GM20431 (cell line): Measurements from ENCODE around the gene CHMP6.
"Not testable (repeated sequence)": the region's sequence is repeated elsewhere in the genome, so short reads cannot be mapped to it uniquely, and the experiment has no call there.

Experiments used
- in situ Hi-C: fragments of 300-500 bp; cut with MseI, MboI; formaldehyde crosslinking; loops from one replicate; pipeline ENCODE4 v1.15.0; 2020; ENCODE audit warnings: low sequenced_read_pairs; ENCODE audit not compliant: unreplicated experiment

The CHMP6 gene

DNA sequence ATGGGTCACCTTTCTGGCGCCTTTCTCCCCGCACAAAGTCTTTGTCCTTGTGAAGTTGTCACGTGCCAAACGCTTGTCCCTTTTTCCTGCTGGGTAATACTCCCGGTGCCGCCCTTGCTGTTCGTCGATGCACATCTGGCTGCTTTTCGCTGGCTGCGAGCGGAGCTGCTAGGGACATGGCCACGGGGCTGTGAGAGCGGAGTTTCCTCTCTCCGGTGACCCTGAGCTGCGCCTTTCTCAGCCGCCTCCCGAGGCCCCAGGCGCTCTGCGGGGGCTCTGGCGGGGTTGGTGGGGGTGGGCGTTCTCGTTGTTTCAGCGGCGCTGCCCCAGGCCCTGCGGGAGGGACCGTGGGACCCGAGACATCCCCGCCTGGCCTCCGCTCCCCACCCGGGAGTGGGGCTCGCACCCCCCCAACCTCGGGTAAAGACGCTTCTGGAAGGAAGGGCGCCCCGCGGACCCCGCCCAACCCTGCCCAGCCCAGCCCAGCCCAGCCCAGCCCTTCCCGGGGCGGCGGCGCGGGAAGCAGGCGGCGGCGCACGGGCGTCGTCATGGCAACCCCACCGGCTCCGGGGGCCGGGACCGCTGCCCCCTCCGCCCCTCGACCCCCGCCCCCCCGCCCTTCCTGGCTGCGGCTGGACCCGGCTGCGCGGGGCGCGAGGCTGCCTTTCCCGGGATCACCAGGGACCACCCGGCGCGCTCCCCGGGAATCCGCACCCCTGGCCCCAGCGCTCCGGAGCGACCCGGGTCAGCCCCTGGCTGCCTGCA lies 12.3 kb downstream of the CHMP6 start:
- in situ Hi-C loops: no loop called here

DNA sequence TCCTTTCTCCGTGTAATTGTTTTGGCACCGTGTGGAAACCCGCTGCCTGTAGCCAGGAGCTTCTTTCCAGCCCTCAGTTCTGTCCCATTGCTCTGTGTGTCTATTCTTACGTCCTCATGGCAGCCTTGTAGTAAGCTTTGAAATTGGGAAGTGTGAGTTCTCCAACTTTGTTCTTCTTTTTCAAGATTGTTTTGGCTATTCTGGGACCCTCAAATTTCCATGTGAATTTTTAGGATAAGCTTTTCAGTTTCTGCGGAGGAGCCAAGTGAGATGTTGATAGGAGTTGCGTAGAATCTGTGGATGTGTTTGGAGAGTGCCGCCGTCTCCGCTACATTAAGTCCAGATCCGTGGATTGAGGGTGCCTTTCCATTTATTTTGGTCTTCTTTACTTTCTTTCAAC lies 15.2 kb downstream of the CHMP6 start:
- in situ Hi-C loops: no loop called here

DNA sequence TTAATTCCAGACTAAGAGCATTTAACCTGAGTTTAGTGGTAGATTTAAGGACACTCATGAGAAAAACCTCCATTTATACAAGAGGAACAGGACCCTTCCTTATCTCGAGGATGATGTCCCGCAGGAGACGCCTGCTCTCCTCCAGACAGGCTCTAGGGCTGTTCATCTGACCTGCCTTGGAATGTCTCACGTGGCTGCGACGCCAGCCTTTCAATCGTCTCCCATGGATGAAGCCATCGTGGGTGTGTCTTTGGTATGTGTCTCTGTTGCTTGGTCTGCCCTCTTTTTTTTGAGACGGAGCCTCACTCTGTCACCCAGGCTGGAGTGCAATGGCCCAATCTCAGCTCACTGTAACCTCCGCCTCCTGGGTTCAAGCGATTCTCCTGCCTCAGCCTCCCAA lies 16.5 kb downstream of the CHMP6 start:
- in situ Hi-C loops: no loop called here

DNA sequence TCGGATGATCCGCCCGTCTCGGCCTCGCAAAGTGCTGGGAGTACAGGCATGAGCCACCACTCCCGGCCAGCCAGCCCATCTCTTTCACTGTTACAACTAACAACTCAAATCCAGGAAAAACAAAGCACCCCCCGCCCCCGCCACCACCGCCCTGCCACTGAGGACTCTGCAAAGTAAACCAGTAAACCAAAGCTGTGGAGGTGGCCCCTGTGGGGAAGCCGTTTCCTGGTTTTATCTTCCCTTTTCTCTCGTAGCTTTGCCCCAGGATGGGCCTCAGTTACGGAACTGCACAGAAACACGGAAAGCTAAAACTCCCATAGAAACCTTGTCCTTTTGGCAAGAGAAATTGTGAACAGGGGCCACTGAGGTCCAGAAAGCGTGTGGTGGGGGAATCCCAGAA lies 17.5 kb downstream of the CHMP6 start:
- in situ Hi-C loops: no loop called here

DNA sequence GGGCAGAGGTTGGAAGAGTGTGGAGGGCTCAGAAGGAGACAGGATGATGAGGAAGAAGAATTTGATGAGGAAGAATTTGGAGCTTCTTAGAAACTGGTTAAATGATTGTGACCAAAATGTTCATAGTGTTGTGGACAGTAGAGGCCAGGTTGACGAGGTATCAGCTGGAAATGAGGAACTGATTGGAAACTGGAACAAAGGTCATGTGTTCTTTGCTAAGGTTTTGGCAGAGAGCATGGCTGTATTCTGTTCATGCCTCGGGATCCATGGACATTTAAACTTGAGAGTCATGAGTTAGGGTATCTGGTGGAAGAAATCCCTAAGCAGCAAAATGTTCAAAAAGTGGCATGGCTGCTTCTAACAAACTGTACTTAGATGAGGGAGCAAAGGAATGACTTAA lies 19.3 kb downstream of the CHMP6 start:
- in situ Hi-C loops: no loop called here

DNA sequence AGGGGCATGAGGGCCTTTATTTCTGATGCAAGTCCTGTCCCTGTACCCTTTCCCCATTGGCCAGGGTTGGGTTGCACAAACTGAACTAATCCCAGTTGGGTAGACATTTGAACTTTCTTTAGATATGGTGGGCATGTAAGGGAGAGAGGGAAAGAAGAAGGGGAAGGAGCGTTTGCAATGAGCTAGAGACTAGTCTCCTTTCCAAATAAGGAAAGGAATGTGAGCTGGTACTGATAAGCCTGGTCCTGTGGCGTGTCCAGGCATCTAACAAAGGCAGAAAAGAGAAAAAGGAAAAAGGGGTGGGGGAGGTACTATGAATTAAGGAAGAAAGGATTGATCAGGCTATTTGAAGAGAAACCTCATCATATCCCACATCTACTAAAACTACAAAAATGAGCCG lies 20.3 kb downstream of the CHMP6 start:
- in situ Hi-C loops: no loop called here

DNA sequence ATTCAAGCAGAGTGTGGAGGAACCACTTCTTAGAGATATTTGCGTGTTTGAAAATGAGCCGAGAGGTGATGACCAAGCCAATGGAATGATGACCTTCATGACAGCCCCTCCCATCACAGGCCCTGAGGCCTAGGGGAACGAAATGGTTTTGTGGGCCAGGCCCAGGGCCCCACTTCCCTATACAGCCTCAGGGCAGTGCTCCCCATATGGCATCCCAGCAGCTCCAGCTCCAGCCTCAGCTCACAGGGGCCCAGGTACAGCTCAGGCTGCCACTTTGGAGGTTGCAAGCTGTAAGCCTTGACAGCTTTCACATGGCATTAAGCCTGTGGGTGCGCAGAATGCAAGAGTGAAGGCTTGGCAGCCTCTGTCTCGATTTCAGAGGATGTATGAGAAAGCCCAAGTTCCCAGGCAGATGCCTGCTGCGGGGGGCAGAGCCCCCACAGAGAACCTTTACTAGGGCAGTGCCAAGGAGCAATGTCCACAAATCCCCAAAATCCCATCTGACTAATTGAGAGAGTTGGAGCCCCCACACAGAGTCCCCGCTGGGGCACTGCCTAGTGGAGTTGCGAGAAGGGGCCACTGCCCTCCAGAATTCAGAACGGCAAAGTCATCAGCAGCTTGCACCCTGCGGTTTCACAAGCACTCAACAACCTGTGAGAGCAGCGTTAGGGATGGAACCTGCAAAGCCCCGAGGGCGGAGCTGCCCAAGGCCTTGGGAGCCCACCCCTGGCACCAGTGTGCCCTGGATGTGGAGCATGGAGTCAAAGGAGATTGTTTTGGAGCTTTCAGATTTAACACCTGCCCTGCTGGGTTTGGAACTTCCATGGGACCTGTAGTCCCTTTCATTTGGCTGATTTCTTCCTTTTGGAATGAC lies 21.2 kb downstream of the CHMP6 start:
- in situ Hi-C loops: no loop called here

DNA sequence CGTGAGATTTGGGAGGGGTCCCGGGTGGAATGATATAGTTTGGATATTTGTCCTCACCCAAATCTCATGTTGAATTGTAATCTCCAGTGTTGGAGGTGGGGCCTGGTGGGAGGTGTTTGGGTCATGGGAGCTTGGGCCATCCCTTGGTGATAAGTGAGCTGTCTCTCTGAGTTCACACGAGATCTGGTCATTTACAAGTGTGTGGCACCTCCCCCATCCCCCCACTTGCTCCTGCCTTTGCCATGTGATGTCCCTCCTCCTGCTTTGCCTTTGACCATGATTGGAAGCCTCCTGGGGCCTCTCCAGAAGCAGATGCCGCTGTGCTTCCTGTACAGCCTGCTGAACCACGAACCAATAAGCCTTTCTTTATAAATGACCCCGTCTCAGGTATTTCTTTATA lies 22.0 kb downstream of the CHMP6 start:
- in situ Hi-C loops: no loop called here

DNA sequence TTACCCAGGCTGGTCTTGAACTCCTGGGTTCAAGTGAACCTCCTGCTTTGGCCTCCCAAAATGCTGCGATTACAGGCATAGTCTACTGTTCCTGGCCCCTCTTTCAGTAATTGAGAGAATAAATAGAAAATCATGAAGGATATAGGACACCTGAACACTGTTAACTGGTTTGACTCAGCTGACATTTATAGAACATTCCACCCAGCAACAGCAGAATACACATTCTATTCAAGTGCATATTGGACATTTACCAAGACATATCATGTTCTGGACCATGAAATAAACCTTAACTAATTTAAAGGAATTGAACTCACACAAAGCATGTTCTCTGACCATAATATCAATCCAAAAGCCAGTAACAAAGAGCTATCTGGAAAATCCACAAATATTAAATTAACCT lies 23.5 kb downstream of the CHMP6 start:
- in situ Hi-C loops: no loop called here

DNA sequence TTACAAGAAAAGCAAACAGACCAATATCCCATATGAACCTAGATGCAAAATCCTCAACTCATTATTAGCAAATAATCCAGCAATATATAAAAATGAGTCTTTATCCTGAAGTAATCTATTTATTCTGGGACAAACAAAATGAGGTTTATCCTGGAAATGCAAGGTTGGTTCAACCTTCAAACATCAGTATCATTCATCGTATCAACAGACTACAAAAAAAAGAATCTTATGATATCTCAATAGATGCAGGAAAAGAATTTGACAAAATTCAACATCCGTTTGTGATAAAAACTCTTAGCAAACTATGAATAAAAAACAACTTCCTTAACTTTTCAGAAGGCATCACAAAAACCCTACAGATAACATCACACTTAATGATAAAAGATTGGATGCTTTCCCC lies 24.9 kb downstream of the CHMP6 start:
- in situ Hi-C loops: no loop called here

DNA sequence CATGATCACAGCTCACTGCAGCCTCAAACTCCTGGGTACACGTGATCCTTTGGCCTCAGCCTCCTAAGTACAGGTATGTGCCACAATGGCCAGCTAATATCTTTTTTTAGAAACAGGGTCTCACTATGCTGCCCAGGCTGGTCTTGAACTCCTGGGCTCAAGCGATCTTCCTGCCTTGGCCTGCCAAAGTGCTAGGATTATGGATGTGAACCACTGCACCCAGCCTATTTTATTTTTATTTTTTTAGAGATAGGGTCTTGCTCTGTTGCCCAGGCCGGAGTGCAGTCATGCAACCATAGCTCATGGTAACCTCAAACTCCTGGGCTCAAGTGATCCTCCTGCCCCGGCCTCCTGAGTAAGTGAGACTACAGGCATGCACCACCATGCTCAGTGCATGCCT lies 25.7 kb downstream of the CHMP6 start:
- in situ Hi-C loops: not testable (repeated sequence)

DNA sequence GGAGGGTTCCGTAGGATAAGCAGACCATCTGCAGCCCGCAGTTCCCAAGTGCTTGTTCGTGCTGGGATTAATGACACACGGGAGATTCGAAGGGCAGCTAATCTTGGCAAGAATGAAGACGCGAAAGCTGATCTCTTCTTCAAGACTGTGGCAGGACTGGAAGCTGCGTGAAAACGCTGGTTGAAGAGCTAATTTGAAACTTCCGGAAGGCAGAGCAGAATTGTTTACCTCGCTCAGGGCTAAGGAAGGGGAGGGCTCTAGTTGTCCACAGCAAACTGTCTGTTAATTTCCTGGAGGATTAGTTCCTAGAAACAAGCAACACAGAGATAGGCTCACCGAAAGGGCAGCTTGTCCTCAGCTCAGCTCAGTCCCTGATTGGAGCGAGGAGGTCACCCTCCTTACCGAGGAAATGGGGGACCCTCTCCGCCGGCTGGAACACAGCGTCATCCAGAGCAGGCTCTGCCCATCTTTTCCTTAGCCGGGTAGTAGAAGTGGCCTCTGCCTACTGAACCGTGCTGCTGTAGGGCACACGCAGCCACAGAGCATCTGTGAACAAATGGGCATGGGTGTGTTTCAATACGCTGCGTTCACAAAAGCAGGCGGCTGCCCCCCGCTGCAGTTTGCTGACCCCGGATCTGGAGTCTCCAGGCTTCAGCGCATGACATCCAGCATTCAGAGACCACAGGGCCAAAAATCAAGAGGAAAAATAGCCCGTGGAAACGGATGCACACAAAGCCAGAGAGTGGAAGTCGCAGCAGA lies 26.6 kb downstream of the CHMP6 start:
- in situ Hi-C loops: no loop called here

DNA sequence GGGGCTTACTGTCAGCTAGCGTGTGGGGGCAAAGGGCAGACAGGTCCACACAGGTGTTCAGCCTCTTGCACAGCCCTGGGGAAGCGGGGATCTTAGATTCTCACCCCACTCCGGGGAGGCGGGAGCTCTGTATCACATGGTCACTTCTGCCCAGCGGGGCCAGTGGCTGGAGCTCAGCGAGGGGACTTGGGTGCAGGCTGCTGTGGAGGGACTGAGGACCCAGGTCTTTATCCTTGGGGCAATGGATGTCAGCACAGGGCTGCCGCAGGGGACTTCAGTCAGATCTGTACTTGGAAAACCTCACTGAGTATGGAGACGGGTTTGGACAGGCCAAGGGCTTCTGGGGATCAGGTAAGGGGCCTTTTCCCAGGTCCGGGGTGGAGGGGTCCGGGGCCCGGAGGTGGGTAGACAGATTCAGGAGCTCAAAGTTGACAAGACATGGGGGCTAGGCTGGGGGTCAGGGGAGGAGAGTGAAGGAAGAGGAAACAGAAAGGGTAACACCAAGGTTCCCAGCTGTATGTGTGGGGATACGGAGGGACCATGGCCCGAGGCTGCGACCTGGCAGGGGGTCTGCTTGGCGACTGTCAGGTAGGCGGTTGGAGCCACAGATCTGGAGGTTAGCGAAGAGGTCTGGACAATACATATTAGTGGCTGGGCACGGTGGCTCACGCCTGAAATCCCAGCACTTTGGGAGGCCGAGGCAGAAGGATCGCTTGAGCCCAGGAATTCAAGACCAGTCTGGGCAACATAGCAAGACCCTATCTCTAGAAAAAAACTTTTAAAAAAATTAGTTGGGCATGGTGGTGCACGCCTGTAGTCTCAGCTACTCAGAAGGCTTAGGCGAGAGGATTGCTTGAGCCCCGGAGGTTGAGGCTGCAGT lies 28.2 kb downstream of the CHMP6 start:
- in situ Hi-C loops: no loop called here

DNA sequence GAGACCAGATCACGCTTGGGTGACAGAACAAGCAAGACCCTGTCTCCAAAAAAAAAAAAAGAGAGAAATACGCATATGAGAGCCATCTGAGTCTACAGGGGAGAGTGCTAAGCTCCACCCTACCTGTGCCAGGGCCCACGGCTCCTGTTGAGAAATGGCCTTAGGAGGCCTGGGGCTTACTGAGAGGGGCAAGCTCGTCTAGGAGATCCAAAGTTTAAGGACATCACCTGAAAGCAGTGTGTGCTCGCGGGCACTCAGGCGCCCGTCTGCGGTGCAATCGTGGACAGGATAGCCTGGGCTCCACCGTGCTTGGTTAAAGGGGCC lies 28.8 kb downstream of the CHMP6 start:
- in situ Hi-C loops: no loop called here

DNA sequence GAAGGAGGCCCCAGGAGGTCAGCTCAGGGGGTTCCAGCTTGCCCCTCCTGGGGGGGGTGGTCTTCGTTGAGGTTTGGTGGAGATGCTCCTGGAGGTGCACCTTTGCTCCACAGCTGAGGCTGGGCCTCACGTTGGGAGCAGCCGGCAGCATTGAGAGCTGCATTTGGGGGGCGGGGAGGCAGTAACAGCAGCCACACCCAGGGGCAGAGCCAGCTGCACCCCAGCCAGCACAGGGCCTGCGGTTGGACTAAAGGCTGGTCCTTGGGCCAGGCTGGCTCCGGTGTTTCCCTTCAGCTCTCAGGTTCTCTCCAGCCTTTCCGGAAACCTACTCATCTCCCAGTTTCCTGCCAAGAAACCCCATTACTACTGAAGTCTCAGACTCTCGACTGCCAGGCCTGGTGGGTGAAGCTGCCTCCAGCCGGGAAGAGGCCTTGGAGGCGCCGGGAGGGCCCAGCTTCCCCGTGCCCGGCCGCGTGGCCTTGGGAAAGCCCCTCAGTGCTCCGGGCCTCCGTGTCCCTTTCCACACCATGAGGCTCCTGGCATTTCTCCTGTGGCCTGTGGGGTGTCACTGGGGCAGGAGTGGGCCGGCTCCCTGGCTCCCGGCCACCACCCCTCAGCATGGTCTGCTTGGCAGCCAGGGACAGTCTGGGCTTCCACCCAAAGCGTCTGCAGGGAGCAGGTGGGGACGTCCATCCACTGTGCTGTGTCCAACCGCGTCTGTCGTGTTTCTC lies 29.3 kb downstream of the CHMP6 start:
- in situ Hi-C loops: no loop called here

DNA sequence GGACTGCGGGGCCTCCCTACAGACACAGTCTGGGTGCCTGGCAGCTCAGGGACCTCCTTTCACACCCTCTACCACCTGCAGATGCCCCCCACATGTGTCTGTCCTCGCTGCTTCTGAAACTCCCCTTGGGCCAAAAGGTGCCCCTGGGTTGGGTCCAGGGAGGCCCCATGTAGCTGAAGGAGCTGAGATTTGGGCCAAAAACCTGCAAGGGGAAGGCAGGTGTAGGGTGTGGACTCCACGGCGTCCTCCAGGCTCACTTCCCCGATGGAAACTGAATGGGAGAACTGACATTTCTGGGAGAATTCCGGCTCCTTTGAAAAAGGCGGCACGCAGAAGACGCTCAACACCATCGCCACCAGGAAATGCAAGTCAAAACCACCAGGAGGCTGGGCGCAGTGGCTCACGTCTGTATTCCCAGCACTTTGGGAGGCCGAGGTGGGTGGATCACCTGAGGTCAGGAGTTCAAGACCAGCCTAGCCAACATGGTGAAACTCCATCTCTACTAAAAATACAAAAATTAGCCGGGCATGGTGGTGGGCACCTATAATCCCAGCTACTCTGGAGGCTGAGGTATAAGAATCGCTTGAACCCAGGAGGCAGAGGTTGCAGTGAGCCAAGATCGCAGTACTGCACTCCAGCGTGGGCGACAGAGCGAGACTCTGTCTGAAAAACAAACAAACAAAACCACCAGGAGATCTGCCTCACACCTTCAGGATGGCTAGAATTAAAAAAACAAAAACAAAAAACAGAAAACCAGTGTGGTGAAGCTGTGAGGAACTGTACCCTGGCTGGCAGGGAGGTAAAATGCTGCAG lies 30.1 kb downstream of the CHMP6 start:
- in situ Hi-C loops: no loop called here

DNA sequence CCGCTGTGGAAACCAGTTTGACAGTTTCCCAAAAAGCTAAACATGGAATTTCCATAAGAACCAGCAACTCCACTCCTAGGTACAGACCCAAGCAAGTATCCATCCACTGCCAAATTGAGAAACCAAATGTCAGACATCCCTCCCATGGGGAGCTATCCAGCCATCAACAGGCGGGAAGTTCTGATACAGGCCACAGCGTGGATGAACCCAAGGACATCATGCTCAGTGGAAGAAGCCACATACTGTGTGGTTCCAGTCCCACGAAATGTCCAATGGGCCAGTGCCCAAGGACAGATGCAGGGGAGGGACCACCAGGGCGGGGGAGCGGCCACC lies 30.7 kb downstream of the CHMP6 start:
- in situ Hi-C loops: no loop called here

DNA sequence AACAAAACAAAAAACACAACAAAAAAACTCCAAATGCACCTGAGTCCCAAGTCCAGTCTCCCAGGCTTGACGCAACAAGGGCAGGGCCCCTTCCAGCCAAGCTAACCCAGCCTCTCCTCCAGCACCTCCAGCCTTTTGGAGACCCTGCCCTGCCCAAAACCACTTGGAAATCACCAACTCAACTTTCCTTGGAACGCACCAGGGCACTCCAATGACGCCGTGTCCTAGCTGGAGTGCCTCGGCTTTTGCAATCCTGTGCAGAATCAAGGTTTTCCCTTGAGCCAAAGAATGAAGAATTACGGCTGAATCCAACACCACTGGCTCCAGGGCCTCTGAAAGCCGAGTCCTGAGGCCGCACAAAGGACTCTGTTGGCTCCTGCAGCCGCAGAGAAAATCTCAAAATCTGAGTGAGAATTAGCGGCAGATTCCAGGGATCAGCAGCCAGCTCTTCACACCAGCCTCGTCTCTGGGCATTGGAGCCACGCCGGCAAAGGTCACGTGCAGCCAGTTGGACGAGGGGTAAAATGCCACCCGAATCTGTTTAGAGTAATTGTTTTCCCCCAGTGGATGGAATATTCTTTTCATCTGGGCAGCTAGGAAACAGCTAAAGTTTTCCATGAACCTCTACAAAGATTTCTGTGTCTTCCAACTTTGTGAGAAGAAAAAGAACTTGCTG lies 33.6 kb downstream of the CHMP6 start:
- in situ Hi-C loops: no loop called here
